IPS-18a (cell line): ENCODE data around the gene LRRC28.

Experiments
- H3K27ac ChIP-seq: one replicate; pipeline ENCODE4 v1.5.1; 2013; ENCODE audit warnings: low read length
- H3K27me3 ChIP-seq: one replicate; pipeline ENCODE4 v1.6.1; 2013; ENCODE audit warnings: mild to moderate bottlenecking, low read length; ENCODE audit not compliant: control insufficient read depth, insufficient read depth
- H3K36me3 ChIP-seq: one replicate; pipeline ENCODE4 v1.6.1; 2013; ENCODE audit warnings: low read depth, low read length; ENCODE audit not compliant: control insufficient read depth
- H3K4me1 ChIP-seq: one replicate; pipeline ENCODE4 v1.6.1; 2013; ENCODE audit warnings: low read depth, low read length; ENCODE audit not compliant: control insufficient read depth
- H3K4me3 ChIP-seq: one replicate; pipeline ENCODE4 v1.5.1; 2013; ENCODE audit warnings: low read length
- H3K9ac ChIP-seq: one replicate; pipeline ENCODE4 v1.6.1; 2013; ENCODE audit warnings: mild to moderate bottlenecking, low read length, moderate library complexity
- H3K9me3 ChIP-seq: one replicate; pipeline ENCODE4 v1.6.1; 2013; ENCODE audit warnings: low read depth, low read length; ENCODE audit not compliant: control insufficient read depth

The LRRC28 gene

DNA sequence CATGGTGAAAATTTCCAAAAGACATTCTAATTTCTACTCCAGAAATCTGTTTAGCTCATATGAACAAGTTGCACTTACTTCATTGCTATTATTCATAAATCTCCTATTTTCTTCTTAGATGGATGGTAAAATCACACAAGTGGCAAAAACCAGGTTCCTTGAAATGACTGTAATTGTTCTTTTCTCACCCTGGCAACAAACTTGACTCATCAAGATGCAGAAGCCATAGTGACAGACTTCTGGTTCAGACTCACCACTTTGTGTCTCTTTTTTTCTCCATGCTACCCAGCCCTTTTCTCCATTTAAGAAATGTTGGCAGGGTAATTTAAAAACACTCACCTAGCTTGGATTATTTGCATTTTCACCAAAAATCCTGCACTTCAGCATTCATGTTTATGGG is 82.1 kb downstream of the LRRC28 start:
- Histone ChIP-seq H3K4me3 (no peak overlapping the region), H3K36me3 (no peaks in the 10 kb centered on the region), H3K27me3 (no peaks in the 10 kb centered on the region), H3K27ac (no peak overlapping the region), H3K9ac (no peak overlapping the region), H3K9me3 (no peaks in the 10 kb centered on the region), H3K4me1 (peaks cover 4% of the 10 kb centered on the region)

DNA sequence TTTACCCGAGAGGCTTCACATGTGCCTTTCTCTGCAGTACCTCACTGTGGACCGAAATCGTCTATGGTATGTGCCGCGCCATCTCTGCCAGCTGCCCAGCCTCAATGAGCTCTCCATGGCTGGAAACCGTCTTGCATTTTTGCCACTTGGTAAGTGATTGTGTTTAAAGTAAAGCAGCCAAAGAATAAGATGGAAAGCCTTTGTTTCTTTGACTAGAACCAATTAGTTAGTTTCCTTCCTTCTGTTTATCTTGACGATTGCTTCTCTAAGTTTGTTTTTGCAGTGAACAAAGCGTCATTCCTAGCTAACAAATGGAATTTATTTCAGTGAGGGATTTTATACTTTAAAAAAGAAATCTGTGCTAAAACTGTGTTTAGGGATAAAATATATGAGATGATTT is 82.7 kb downstream of the LRRC28 start:
- Histone ChIP-seq H3K4me1 (peaks cover 4% of the 10 kb centered on the region), H3K36me3 (no peaks in the 10 kb centered on the region), H3K9me3 (no peaks in the 10 kb centered on the region), H3K9ac (no peak overlapping the region), H3K4me3 (no peak overlapping the region), H3K27me3 (no peaks in the 10 kb centered on the region), H3K27ac (no peak overlapping the region)

DNA sequence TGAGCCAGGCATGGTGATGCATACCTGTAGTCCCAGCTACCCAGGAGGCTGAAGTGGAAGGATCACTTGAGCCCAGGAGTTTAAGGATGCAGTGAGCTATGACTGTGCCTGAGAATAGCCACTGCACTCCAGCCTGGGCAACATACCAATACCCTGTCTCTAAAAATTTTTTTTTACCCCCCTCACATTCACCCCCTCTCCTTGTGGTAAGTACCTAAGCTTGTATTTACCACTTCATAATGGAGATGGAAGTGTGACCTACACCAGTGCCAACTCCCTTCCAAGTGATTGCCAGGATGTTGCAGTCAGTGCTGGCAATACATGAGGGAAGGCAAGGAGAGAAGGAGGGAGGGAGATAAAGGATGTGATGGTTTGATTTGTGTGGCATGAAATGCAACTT is 84.2 kb downstream of the LRRC28 start:
- Histone ChIP-seq H3K9ac (no peak overlapping the region), H3K4me1 (peaks cover 4% of the 10 kb centered on the region), H3K36me3 (no peaks in the 10 kb centered on the region), H3K4me3 (no peak overlapping the region), H3K27me3 (no peaks in the 10 kb centered on the region), H3K9me3 (no peaks in the 10 kb centered on the region), H3K27ac (no peak overlapping the region)

DNA sequence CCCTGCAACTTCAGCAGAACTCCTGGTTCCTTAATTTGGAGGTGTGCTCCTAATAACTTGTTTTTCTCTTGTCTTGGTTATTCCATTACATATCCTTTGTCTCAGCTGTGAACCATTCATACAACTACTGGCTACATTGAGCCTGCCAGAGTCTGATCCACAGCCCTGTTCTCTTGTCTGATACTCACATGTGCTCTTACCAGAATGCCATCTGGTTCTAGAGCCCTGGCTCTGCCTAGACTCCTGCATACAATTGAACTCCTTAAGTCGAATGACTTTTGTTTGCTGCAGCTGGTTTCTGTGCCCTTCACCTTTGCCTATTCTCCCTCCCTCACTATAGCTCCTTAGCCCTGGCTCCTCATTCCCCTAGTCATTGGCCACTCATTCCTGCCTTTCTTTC is 85.5 kb downstream of the LRRC28 start:
- H3K36me3 ChIP-seq, result no peaks in the 10 kb centered on the region
- no peak overlapping the region for H3K27ac ChIP-seq
- no peaks in the 10 kb centered on the region for H3K27me3 ChIP-seq
- no peak overlapping the region for H3K9ac ChIP-seq
- no peaks in the 10 kb centered on the region for H3K4me1 ChIP-seq
- H3K4me3 ChIP-seq, result no peak overlapping the region
- no peaks in the 10 kb centered on the region for H3K9me3 ChIP-seq

DNA sequence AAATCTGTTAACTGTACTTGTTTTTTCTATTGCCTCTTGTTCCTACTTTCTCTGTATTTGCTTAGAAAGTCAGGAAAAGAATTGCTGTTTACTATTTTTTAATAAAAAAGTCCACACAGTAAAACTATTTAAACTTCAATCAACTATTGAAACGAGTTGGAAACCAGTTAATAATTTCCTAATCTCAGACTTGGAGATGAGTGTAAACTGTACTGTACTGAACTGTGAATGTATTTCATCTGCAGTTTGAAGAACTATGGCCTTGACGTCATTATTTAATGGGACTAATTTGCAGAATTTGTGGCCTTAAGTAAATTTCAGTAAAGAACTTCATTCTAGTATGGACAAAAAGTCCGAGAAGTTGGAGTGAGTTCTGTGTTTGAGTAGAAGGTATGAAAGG is 89.1 kb downstream of the LRRC28 start:
- Histone ChIP-seq H3K9ac (no peak overlapping the region), H3K27me3 (no peaks in the 10 kb centered on the region), H3K9me3 (no peaks in the 10 kb centered on the region), H3K4me3 (no peak overlapping the region), H3K27ac (no peak overlapping the region), H3K36me3 (no peaks in the 10 kb centered on the region), H3K4me1 (no peaks in the 10 kb centered on the region)

DNA sequence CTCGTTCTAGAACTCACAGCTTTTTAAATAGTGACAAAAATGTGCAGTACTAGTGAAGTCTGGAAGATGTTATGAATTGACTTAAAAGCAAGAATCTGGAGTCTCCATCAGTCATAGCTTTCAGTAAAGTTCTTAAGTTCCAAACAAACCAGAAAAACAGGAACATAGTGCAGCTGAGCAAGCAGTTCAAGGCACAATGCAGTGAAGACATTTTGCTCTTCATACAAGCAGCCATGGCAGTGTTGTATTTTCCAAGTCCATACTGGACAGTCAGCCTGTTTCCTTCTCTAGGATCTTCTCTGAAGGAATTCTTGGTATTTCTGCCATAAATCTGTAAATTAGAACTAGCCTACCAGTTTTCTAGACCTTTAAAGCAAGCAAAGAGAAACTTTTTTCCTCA is 90.5 kb downstream of the LRRC28 start:
- Histone ChIP-seq H3K36me3 (no peaks in the 10 kb centered on the region), H3K4me1 (no peaks in the 10 kb centered on the region), H3K9ac (no peak overlapping the region), H3K27me3 (no peaks in the 10 kb centered on the region), H3K4me3 (no peak overlapping the region), H3K9me3 (no peaks in the 10 kb centered on the region), H3K27ac (no peak overlapping the region)

DNA sequence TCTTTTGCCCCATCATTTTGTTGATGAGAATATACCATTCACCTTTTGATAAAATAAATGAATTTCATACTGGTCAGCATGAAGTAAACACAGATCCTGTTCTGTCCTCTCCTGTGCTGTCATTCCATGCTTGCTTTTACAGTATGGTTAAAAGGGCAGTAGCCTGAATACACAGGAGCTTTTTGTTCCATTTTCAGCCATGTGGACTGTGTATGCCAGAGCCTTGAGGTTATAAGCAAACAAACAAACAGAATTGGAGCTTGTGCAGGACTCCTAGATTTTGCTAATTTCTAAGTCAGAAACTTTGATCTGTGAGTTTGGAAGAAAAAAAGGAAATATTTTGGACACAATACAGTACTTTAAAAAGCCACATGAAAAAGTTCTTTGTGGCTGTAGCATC is 91.9 kb downstream of the LRRC28 start:
- H3K4me1 ChIP-seq, result no peaks in the 10 kb centered on the region
- no peak overlapping the region for H3K27ac ChIP-seq
- H3K36me3 ChIP-seq, result no peaks in the 10 kb centered on the region

DNA sequence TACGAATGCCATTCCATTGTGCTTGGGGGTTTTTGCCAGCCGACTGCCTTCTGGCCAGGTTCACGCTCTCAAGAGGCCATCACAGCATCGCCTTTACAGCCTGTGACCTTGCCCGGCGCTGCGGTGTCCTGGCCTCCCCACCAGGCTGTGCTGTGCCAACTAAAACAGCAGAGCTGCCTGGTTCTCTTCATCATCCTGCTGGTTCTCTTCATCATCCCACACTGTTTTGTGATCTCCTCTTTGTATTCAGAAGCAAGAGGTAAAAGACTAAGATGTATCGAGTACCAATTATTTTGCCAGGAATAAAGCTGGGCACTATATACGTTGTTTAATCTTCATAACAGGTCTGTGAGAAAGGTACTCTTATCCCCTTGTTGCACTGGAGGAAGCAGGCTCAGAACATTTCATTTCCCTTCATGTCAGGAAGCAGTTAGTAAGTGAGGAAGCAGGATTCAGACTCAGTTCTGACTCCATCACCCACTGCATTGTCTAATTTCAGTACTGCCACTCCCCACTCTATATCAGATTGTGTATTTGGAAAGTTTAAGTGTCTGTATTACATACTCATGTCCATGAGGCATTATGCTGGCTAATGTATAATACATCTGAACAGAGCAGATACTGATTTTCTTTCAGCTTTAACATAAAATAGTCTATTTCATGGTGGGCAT is 92.7 kb downstream of the LRRC28 start:
- Histone ChIP-seq H3K27ac (no peak overlapping the region), H3K4me3 (no peak overlapping the region)

More for the DNA sequence above, 91.9 kb downstream of the LRRC28 start:
- no peak overlapping the region for H3K9ac ChIP-seq
- H3K9me3 ChIP-seq, result no peaks in the 10 kb centered on the region
- H3K4me3 ChIP-seq, result no peak overlapping the region
- H3K27me3 ChIP-seq, result no peaks in the 10 kb centered on the region

DNA sequence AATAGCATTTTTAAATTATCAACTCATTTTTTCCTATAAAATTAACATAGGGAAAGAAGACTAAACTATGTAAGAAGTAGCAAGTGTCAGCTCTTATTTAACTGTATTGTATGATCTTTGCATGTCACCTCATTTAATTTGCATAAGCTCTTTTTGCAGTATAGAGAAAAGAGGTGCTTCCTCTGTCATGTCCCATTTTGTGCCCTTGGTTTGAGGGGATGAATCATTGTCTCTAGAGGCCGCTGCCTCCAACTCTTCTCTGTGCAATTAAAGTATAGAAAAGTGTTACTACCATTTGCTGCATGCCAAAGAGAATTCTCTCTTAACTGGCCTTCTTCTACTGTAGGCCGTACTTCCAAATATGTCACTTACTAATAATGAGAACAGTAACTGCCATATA is 93.4 kb downstream of the LRRC28 start:
- Histone ChIP-seq H3K27ac (no peak overlapping the region), H3K4me3 (no peak overlapping the region), H3K9ac (no peak overlapping the region), H3K27me3 (no peaks in the 10 kb centered on the region), H3K36me3 (no peaks in the 10 kb centered on the region), H3K4me1 (no peaks in the 10 kb centered on the region), H3K9me3 (no peaks in the 10 kb centered on the region)

More for the DNA sequence above, 92.7 kb downstream of the LRRC28 start:
- no peaks in the 10 kb centered on the region for H3K27me3 ChIP-seq
- no peaks in the 10 kb centered on the region for H3K9me3 ChIP-seq
- H3K36me3 ChIP-seq, result no peaks in the 10 kb centered on the region
- H3K4me1 ChIP-seq, result no peaks in the 10 kb centered on the region
- H3K9ac ChIP-seq, result no peak overlapping the region

DNA sequence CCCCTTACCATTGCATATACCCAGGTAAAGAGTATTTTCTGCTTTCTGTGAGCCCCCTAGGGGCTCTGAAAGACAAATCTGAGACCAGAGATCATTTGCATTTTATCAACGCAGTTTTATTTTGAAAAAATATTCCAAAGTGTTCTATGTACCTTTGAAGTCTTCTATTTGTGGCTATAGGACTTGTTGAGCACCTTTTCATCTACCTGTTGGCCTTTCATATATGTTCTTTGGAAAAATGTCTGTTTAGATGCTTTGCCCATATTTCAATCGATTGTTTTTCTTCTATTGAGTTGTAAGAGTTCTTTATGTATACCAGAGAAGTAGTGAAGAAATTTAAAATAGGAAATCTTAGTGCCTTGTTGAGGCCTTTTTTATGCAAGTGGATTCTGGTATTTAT is 94.0 kb downstream of the LRRC28 start:
- H3K27ac ChIP-seq, result no peak overlapping the region
- no peaks in the 10 kb centered on the region for H3K4me1 ChIP-seq
- H3K27me3 ChIP-seq, result no peaks in the 10 kb centered on the region
- H3K9me3 ChIP-seq, result no peaks in the 10 kb centered on the region
- H3K9ac ChIP-seq, result no peak overlapping the region
- H3K4me3 ChIP-seq, result no peak overlapping the region
- no peaks in the 10 kb centered on the region for H3K36me3 ChIP-seq

DNA sequence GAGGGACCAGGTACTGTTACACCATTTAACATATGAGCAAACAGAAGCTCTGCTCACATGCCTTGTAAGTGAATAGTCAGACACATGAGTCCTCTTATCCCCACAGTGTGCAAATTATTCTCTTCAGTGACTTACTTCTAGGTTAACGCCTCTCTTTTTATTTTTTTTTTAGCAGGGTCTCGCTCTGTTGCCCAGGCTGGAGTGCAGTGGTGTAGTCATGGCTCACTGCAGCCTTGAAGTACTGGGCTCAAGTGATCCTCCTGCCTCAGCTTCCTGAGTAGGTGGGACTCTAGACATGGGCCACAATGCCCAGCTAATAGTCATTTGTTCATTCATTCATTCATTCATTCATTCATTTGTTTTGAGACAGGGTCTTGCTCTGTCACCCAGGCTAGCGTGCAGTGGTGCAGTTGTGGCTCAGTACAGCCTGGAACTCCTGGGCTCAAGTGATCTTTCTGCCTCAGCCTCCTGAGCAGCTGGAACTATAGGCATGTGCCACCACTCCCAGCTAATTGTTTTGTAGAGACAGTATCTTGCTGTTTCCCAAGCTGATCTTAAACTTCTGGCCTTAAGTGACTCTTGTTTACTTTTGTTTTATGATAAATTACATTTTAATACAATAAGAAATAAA is 94.7 kb downstream of the LRRC28 start:
- Histone ChIP-seq H3K9me3 (no peaks in the 10 kb centered on the region), H3K4me1 (no peaks in the 10 kb centered on the region), H3K36me3 (no peaks in the 10 kb centered on the region)

DNA sequence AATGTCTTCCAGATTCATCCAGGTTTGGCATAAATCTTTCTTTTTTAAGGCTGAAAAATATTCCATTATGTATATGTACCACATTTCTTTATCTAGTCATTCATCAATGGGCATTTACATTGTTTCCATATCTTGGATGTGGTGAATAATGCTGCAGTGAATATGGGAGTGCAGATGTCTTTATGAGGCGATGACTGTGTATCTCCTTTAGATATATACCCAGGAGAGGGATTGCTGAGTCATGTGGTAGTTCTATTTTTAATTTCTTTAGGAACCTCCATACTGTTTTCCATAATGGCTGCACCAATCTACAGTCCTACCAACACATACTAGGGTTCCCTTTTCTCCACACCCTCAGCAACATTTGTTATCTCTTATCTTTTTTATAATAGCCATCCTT is 96.3 kb downstream of the LRRC28 start:
- Histone ChIP-seq H3K9me3 (no peaks in the 10 kb centered on the region), H3K27me3 (no peaks in the 10 kb centered on the region), H3K4me3 (no peak overlapping the region), H3K9ac (no peak overlapping the region), H3K27ac (no peak overlapping the region), H3K4me1 (no peaks in the 10 kb centered on the region), H3K36me3 (no peaks in the 10 kb centered on the region)

More for the DNA sequence above, 94.7 kb downstream of the LRRC28 start:
- Histone ChIP-seq H3K27me3 (no peaks in the 10 kb centered on the region), H3K4me3 (no peak overlapping the region), H3K9ac (no peak overlapping the region), H3K27ac (no peak overlapping the region)
